ENCODE data around the gene RGS8.
"Not testable (repeated sequence)": the region's sequence is repeated elsewhere in the genome, so short reads cannot be mapped to it uniquely, and the experiment has no call there.

The RGS8 gene

GRCh38 chr1:182700351-182700709, 15.9 kb upstream of the RGS8 start:
- DNase-seq: no peak

- no peak for DNase-seq
These were observed 15.3 kb upstream of the RGS8 start for GRCh38 chr1:182699393-182700350.

- DNase-seq: no peak
These were observed 14.6 kb upstream of the RGS8 start for GRCh38 chr1:182698971-182699370.

GRCh38 chr1:182693139-182693538, 8.8 kb upstream of the RGS8 start:
- DNase-seq: not testable (repeated sequence)

GRCh38 chr1:182690886-182691443, 6.6 kb upstream of the RGS8 start:
- no peak for DNase-seq

- DNase-seq: no peak
These were observed 4.2 kb upstream of the RGS8 start for GRCh38 chr1:182688436-182689205.

- no peak for DNase-seq
These were observed 3.0 kb upstream of the RGS8 start for GRCh38 chr1:182687361-182687760.

- DNase-seq: no peak
These were observed 2.1 kb upstream of the RGS8 start for GRCh38 chr1:182686446-182686845.

- DNase-seq: no peak
These were observed 828 bp upstream of the RGS8 start for GRCh38 chr1:182685215-182685614.

GRCh38 chr1:182682898-182683501, 1.4 kb downstream of the RGS8 start:
- no peak for DNase-seq

- DNase-seq: no peak
These were observed 2.0 kb downstream of the RGS8 start for GRCh38 chr1:182682406-182682805.

- no peak for DNase-seq
These were observed 2.8 kb downstream of the RGS8 start for GRCh38 chr1:182681568-182681912.

GRCh38 chr1:182680901-182681567, 3.4 kb downstream of the RGS8 start:
- no peak for DNase-seq

- DNase-seq: no peak
These were observed 4.0 kb downstream of the RGS8 start for GRCh38 chr1:182680408-182680807.

- no peak for DNase-seq
These were observed 4.7 kb downstream of the RGS8 start for GRCh38 chr1:182679684-182680083.

GRCh38 chr1:182677397-182678098, 6.8 kb downstream of the RGS8 start:
- DNase-seq: no peak

- no peak for DNase-seq
These were observed 8.1 kb downstream of the RGS8 start for GRCh38 chr1:182676274-182676673.

- DNase-seq: no peak
These were observed 9.8 kb downstream of the RGS8 start for GRCh38 chr1:182674346-182675246.

GRCh38 chr1:182672487-182672836, 11.9 kb downstream of the RGS8 start:
- DNase-seq: no peak

- DNase-seq: no peak
These were observed 12.5 kb downstream of the RGS8 start for GRCh38 chr1:182671750-182672486.

All from NCI-H1048 (cell line).